ENCODE results near the gene RUNX2.

GRCh38 chr6:45461486-45461885, 133.4 kb downstream of the RUNX2 start:
- no peak for TF ChIP-seq CTCF (IDR thresholded peaks at IDR 0.05; ENCODE audit: insufficient read depth, low read depth, low read length)
- TF ChIP-seq EZH2 (IDR thresholded peaks at IDR 0.05; ENCODE audit: insufficient read depth, low read length) = no peak
